H1 (cell line): Measurements from ENCODE around the gene KIF5C. TPM values are rescaled to one million over a fixed set of nuclear protein-coding genes. Genes with fewer than 3 reads are reported as not detected.

Experiments
- CTCF ChIA-PET: fragments of 300-600 bp; sonication (Branson Sonifier 250); formaldehyde crosslinking; loops from one replicate; lab custom pipeline; 2021; ENCODE audit not compliant: partially characterized antibody; lab: Charles Lee
- POLR2A ChIA-PET: fragments of 300-600 bp; sonication (Branson Sonifier 250); formaldehyde crosslinking; loops from one replicate; lab custom pipeline; 2021; ENCODE audit warnings: inconsistent platforms; ENCODE audit not compliant: partially characterized antibody; lab: Charles Lee
- DNase-seq, 2 experiments: peaks; one replicate each; pipeline versions ENCODE4 v3.0.0 to v3.0.0-alpha.2; 2010 to 2022; ENCODE audit warnings: low spot score in 2 of 2, low read depth in 1 of 2, mixed read lengths in 1 of 2
- FAIRE-seq: peaks from 2 replicates; lab custom pipeline; 2011; peaks lifted over from hg19 to GRCh38; lab: Jason Lieb, UNC
- H2AFZ ChIP-seq: 2 replicates; pipeline ENCODE4 v1.8.1; 2012; ENCODE audit warnings: low read length, inconsistent platforms
- H2AK5ac ChIP-seq: 2 replicates; pipeline ENCODE4 v1.6.1; 2013; ENCODE audit warnings: low read depth, low read length
- H2BK120ac ChIP-seq: replicated peaks from 2 replicates; pipeline ENCODE3; 2013; ENCODE audit warnings: low read depth, low read length, inconsistent platforms
- H2BK12ac ChIP-seq: 2 replicates; pipeline ENCODE4 v1.6.1; 2013; ENCODE audit warnings: low read depth, low read length
- H2BK15ac ChIP-seq: 2 replicates; pipeline ENCODE4 v1.6.1; 2013; ENCODE audit warnings: low read length
- H2BK20ac ChIP-seq: 2 replicates; pipeline ENCODE4 v1.6.1; 2013; ENCODE audit warnings: low read length
- H2BK5ac ChIP-seq: 2 replicates; pipeline ENCODE4 v1.6.1; 2013; ENCODE audit warnings: low read depth, low read length
- H3K14ac ChIP-seq: 2 replicates; pipeline ENCODE4 v1.6.1; 2013; ENCODE audit warnings: inconsistent platforms; ENCODE audit not compliant: insufficient read length
- H3K18ac ChIP-seq: 2 replicates; pipeline ENCODE4 v1.6.1; 2013; ENCODE audit warnings: low read length; ENCODE audit errors: extremely low read depth
- H3K23ac ChIP-seq: 2 replicates; pipeline ENCODE4 v1.6.1; 2013; ENCODE audit warnings: inconsistent platforms; ENCODE audit not compliant: insufficient read length
- H3K23me2 ChIP-seq: 2 replicates; pipeline ENCODE4 v1.6.1; 2013; ENCODE audit warnings: low read depth, low read length
- H3K27ac ChIP-seq: 2 replicates; pipeline ENCODE4 v1.6.1; 2011; ENCODE audit warnings: low read depth, low read length, inconsistent platforms
- H3K27me3 ChIP-seq, 4 experiments: replicated peaks in 1 of 4; 1 replicate in 1 of 4; 2 replicates in 3 of 4; pipeline versions ENCODE4 v1.6.1 to v1.8.1; 2011 to 2013; ENCODE audit warnings: low read length in 3 of 4, mild to moderate bottlenecking in 3 of 4, inconsistent platforms in 2 of 4, mixed read lengths in 2 of 4, moderate library complexity in 1 of 4; ENCODE audit not compliant: control insufficient read depth in 3 of 4, insufficient read depth in 3 of 4; ENCODE audit errors: extremely low read depth in 1 of 4
- H3K36me3 ChIP-seq, 4 experiments: 2 replicates each; pipeline versions ENCODE4 v1.6.1 to v1.8.1; 2011 to 2013; ENCODE audit warnings: mild to moderate bottlenecking in 4 of 4, low read length in 3 of 4, moderate library complexity in 2 of 4, control low read depth in 1 of 4, inconsistent platforms in 1 of 4; ENCODE audit not compliant: insufficient read depth in 4 of 4, control insufficient read depth in 2 of 4
- H3K4ac ChIP-seq: replicated peaks from 2 replicates; pipeline ENCODE3; 2013; ENCODE audit warnings: low read length, low read depth, mixed read lengths, inconsistent platforms; ENCODE audit not compliant: insufficient read length
- H3K4me1 ChIP-seq, 4 experiments: replicated peaks in 1 of 4; 1 replicate in 1 of 4; 2 replicates in 3 of 4; pipeline versions ENCODE4 v1.6.1 to v1.8.1; 2011 to 2013; ENCODE audit warnings: low read length in 3 of 4, inconsistent platforms in 2 of 4, mixed read lengths in 1 of 4; ENCODE audit not compliant: insufficient read depth in 4 of 4, control insufficient read depth in 3 of 4
- H3K4me2 ChIP-seq, 2 experiments: 2 replicates each; pipeline versions ENCODE4 v1.6.1 to v1.8.1; 2011 to 2013; ENCODE audit warnings: low read depth in 2 of 2, low read length in 2 of 2, control low read depth in 1 of 2, inconsistent platforms in 1 of 2, mild to moderate bottlenecking in 1 of 2; ENCODE audit not compliant: insufficient read depth in 1 of 2
- H3K4me3 ChIP-seq, 4 experiments: fragments of 200-600, 300-600 bp in 1 of 4; sonication (generic), shearing (Covaris generic), sonication (Bioruptor Twin) in 1 of 4; 2 replicates each; pipeline versions ENCODE4 v1.5.1 to v1.8.1; 2011 to 2016; ENCODE audit warnings: low read length in 4 of 4, low read depth in 3 of 4, control low read depth in 2 of 4, inconsistent platforms in 2 of 4, mild to moderate bottlenecking in 2 of 4, mixed read lengths in 1 of 4, moderate library complexity in 1 of 4; ENCODE audit not compliant: insufficient read depth in 2 of 4; ENCODE audit errors: extremely low read depth in 1 of 4
- H3K56ac ChIP-seq: replicated peaks from 2 replicates; pipeline ENCODE3; 2013; ENCODE audit warnings: low read depth, mild to moderate bottlenecking, mixed read lengths, low read length, inconsistent platforms; ENCODE audit not compliant: insufficient read length
- H3K79me1 ChIP-seq: 2 replicates; pipeline ENCODE4 v1.6.1; 2013; ENCODE audit warnings: low read depth, low read length, control low read depth
- H3K79me2 ChIP-seq, 2 experiments: 2 replicates each; pipeline versions ENCODE4 v1.6.1 to v1.8.1; 2012 to 2013; ENCODE audit warnings: low read length in 2 of 2, mild to moderate bottlenecking in 2 of 2, inconsistent platforms in 1 of 2; ENCODE audit not compliant: insufficient read depth in 2 of 2, control insufficient read depth in 1 of 2
- H3K9ac ChIP-seq, 4 experiments: replicated peaks in 1 of 4; 1 replicate in 1 of 4; 2 replicates in 3 of 4; pipeline versions ENCODE4 v1.6.1 to v1.8.1; 2011 to 2013; ENCODE audit warnings: low read depth in 3 of 4, low read length in 3 of 4, control low read depth in 2 of 4, mild to moderate bottlenecking in 2 of 4, moderate library complexity in 2 of 4, inconsistent platforms in 1 of 4; ENCODE audit errors: extremely low read depth in 1 of 4
- H3K9me3 ChIP-seq, 2 experiments: 2 replicates each; pipeline versions ENCODE4 v1.6.1 to v1.8.1; 2012 to 2013; ENCODE audit warnings: mild to moderate bottlenecking in 2 of 2, moderate library complexity in 2 of 2, control low read depth in 1 of 2, inconsistent platforms in 1 of 2, low read depth in 1 of 2, low read length in 1 of 2, mixed read lengths in 1 of 2; ENCODE audit not compliant: insufficient read depth in 2 of 2
- H4K20me1 ChIP-seq, 2 experiments: replicated peaks in 1 of 2; 2 replicates each; pipeline versions ENCODE3 to v1.8.1; 2011 to 2013; ENCODE audit warnings: inconsistent platforms in 2 of 2, low read length in 2 of 2, mild to moderate bottlenecking in 1 of 2; ENCODE audit not compliant: insufficient read depth in 2 of 2, control insufficient read depth in 1 of 2
- H4K5ac ChIP-seq: 2 replicates; pipeline ENCODE4 v1.6.1; 2013; ENCODE audit warnings: low read length, low read depth, mixed read lengths, inconsistent platforms; ENCODE audit not compliant: insufficient read length
- H4K8ac ChIP-seq: 2 replicates; pipeline ENCODE4 v1.8.0; 2013; ENCODE audit warnings: mild to moderate bottlenecking, moderate library complexity, low read length, inconsistent platforms; ENCODE audit not compliant: insufficient read depth; ENCODE audit errors: extremely low read depth
- H4K91ac ChIP-seq: replicated peaks from 2 replicates; pipeline ENCODE3; 2013; ENCODE audit warnings: low read length, mixed read lengths, inconsistent platforms; ENCODE audit not compliant: insufficient read length
- JUN ChIP-seq: IDR thresholded peaks from 2 replicates; pipeline ENCODE4 v1.6.1; 2011; ENCODE audit warnings: low read depth, mild to moderate bottlenecking, improper control_type of control experiment, low read length
- RAD21 ChIP-seq, 2 experiments: IDR thresholded peaks in 1 of 2; conservative IDR thresholded peaks in 1 of 2; 2 replicates each; pipeline ENCODE4 v1.6.1; 2011; ENCODE audit warnings: low read depth in 2 of 2, low read length in 2 of 2, improper control_type of control experiment in 1 of 2, inconsistent platforms in 1 of 2, mild to moderate bottlenecking in 1 of 2, moderate library complexity in 1 of 2
- SUZ12 ChIP-seq: fragments of 200-600 bp; sonication (generic); IDR thresholded peaks from 2 replicates; pipeline ENCODE4 v1.6.1; 2012; ENCODE audit warnings: mild to moderate bottlenecking, inconsistent platforms, low read length, moderate library complexity, mixed read lengths
- WGBS, 2 experiments: shearing (Covaris generic) in 1 of 2; methylation state at CpG; one replicate each; pipeline versions ENCODE4 v1.1.6 to v1.1.7; 2013 to 2015; ENCODE audit warnings: low lambda C conversion rate in 2 of 2, mixed read lengths in 2 of 2, inconsistent platforms in 1 of 2, low coverage in 1 of 2, missing lambda C conversion rate in 1 of 2; ENCODE audit not compliant: insufficient replicate concordance in 2 of 2, insufficient coverage in 1 of 2, insufficient read length in 1 of 2; ENCODE audit errors: extremely low coverage in 1 of 2, missing lambda C conversion rate in 1 of 2; 5-methylcytosine and 5-hydroxymethylcytosine counted together
- polyA plus RNA-seq, 7 experiments: library from polyadenylated mRNA; depleted of rRNA in 3 of 7; stranded (reverse) in 5 of 7; unstranded in 2 of 7; fragments of >200 nt in 5 of 7; fragments of 200-250 nt in 2 of 7; gene quantifications; 1 replicate in 5 of 7; 2 replicates in 1 of 7; 4 replicates in 1 of 7; pipeline versions ENCODE4 v1.2.1 to v1.2.3, GENCODE V29; 2011 to 2013; ENCODE audit warnings: missing spikeins in 2 of 7, mixed read lengths in 2 of 7
- total RNA-seq: library from RNA; stranded (reverse); fragmentation: NEBNext Ultra II Directional; extraction: Animal tissue kit (Norgen Biotek cat#: 25700); gene quantifications from 2 replicates; pipeline ENCODE4 v1.2.1, GENCODE V29; 2021
- TF ChIP-seq, protein P1 (sequence below), 3 experiments: IDR thresholded peaks; 1 replicate in 2 of 3; 2 replicates in 1 of 3; pipeline versions ENCODE4 v1.5.1 to v1.6.1; 2011; ENCODE audit warnings: low read length in 3 of 3, mild to moderate bottlenecking in 3 of 3, inconsistent platforms in 2 of 3, low read depth in 1 of 3, moderate library complexity in 1 of 3; ENCODE audit not compliant: insufficient read depth in 1 of 3; ENCODE audit errors: control extremely low read depth in 1 of 3
- TF ChIP-seq, protein P2 (sequence below): IDR thresholded peaks from 2 replicates; pipeline ENCODE4 v1.6.1; 2012; ENCODE audit warnings: inconsistent platforms

KIF5C gene
- total and polyA plus RNA-seq, 2 of the 8 experiments (the other 6 are each of a cell fraction or from before 2014, with no cell fraction given), result 16.3 to 66.4 TPM

DNA sequence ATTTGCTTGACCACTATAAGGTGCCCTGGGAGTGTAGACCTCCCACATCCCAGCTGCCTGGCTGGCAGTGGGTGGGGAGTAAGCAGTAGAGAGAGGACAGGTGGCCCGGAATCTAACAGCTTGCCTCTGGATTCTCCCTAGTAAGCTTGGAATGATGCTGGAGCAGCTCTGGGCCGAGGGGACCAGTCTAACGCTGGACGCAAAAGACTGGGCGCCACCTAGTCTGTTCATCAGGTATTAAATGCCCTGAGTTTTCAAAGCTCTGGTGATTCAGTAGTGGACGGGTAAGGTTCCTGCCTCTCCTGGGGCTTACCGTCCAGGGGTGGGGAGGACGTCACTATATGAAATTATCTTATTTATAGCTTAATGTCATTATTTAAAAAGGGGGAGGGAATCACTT, 162.8 kb downstream of the KIF5C start:
- WGBS, 2 experiments, result 41% methylated on average over 7 of the region's 8 CpGs; no CpG with 5 or more reads in 1 of the 2 experiments
- Histone ChIP-seq H3K27ac (no peak overlapping the region), H3K4me1 (peaks cover 2 to 5% (median 3%) of the 10 kb centered on the region in 4 experiments; a peak in 5 of 7 replicates), H3K23ac (no peak overlapping the region), H4K8ac (no peak overlapping the region), H2BK120ac (no peak overlapping the region), H3K36me3 (no peaks in the 10 kb centered on the region), H2BK15ac (no peak overlapping the region), H4K91ac (no peak overlapping the region), H3K4me2 (peak overlapping the region; percentile 55 to 84), H2BK12ac (no peak overlapping the region), H3K9ac (no peak overlapping the region), H3K27me3 (peaks cover 0 to 25% (median 16%) of the 10 kb centered on the region in 4 experiments; a peak in 6 of 7 replicates), H3K79me1 (no peaks in the 10 kb centered on the region), H3K79me2 (no peaks in the 10 kb centered on the region), H3K23me2 (peaks cover 8% of the 10 kb centered on the region; the same call in 1 of the 2 replicates), H3K56ac (no peak overlapping the region), H2AK5ac (no peak overlapping the region), H3K9me3 (no peaks in the 10 kb centered on the region), H3K14ac (no peak overlapping the region), H3K4me3 (peak overlapping the region; percentile 36 to 64 (median 50); a peak in 7 of 8 replicates), H4K20me1 (peaks cover 2 to 4% of the 10 kb centered on the region in 2 experiments), H4K5ac (no peak overlapping the region), H2BK5ac (no peak overlapping the region), H2AFZ (no peak overlapping the region), H3K18ac (no peak overlapping the region), H3K4ac (no peak overlapping the region), H2BK20ac (no peak overlapping the region)
- POLR2A ChIA-PET, result interaction anchor here (0.8 to 1.3 kb wide), 2 partner anchors 33 to 75 kb away, joined by 3 read pairs; no protein-coding TSS in a partner anchor
- DNase-seq (no peak), FAIRE-seq (no peak)
- CTCF ChIA-PET, result interaction anchor here (0.6 to 22.0 kb wide), 32 partner anchors 8 to 869 kb away, joined by 3 to 277 read pairs (median 4); no protein-coding TSS in a partner anchor
- TF ChIP-seq, protein P1, sequence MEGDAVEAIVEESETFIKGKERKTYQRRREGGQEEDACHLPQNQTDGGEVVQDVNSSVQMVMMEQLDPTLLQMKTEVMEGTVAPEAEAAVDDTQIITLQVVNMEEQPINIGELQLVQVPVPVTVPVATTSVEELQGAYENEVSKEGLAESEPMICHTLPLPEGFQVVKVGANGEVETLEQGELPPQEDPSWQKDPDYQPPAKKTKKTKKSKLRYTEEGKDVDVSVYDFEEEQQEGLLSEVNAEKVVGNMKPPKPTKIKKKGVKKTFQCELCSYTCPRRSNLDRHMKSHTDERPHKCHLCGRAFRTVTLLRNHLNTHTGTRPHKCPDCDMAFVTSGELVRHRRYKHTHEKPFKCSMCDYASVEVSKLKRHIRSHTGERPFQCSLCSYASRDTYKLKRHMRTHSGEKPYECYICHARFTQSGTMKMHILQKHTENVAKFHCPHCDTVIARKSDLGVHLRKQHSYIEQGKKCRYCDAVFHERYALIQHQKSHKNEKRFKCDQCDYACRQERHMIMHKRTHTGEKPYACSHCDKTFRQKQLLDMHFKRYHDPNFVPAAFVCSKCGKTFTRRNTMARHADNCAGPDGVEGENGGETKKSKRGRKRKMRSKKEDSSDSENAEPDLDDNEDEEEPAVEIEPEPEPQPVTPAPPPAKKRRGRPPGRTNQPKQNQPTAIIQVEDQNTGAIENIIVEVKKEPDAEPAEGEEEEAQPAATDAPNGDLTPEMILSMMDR (IDR thresholded peaks at IDR 0.05; ENCODE audit: control extremely low read depth in 1 of 3, insufficient read depth in 1 of 3, low read depth in 1 of 3, low read length in 3 of 3), result peak; percentile 9 to 46 (median 40)
- peak; percentile 36 to 56 for TF ChIP-seq RAD21 (IDR thresholded peaks at IDR 0.05 in 1 of 2, conservative IDR thresholded peaks at IDR 0.05 in 1 of 2; ENCODE audit: low read depth in 2 of 2, low read length in 2 of 2)
- no peak for TF ChIP-seq JUN
- TF ChIP-seq SUZ12, result no peak
- TF ChIP-seq, protein P2, sequence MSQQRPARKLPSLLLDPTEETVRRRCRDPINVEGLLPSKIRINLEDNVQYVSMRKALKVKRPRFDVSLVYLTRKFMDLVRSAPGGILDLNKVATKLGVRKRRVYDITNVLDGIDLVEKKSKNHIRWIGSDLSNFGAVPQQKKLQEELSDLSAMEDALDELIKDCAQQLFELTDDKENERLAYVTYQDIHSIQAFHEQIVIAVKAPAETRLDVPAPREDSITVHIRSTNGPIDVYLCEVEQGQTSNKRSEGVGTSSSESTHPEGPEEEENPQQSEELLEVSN, result no peak
